NCI-H1930 (cell line): ENCODE measurements around the gene KCNJ16.
"Not testable (repeated sequence)": the region's sequence is repeated elsewhere in the genome, so short reads cannot be mapped to it uniquely, and the experiment has no call there.

Experiments
- DNase-seq, 2 experiments: peaks; one replicate each; lab custom pipeline; 2025; lab: John Stamatoyannopoulos, UW

Gene KCNJ16

GRCh38 chr17:70074956-70075355 lies at the start of gene KCNJ16:
Gene KCNJ16 (plus strand): TSS chr17:70075225. CDS start chr17:70132088, 56,863 bp downstream.
- peak; percentile 61 to 66 for DNase-seq

GRCh38 chr17:70028397-70028796 lies 46.6 kb upstream of the KCNJ16 start:
- no peak for DNase-seq

GRCh38 chr17:70028978-70029767 lies 45.9 kb upstream of the KCNJ16 start:
- no peak for DNase-seq

- DNase-seq, result no peak
These were observed 44.7 kb upstream of the KCNJ16 start for GRCh38 chr17:70030371-70030770.

GRCh38 chr17:70031341-70031740 lies 43.7 kb upstream of the KCNJ16 start:
- DNase-seq, result no peak

- no peak for DNase-seq
These were observed 41.9 kb upstream of the KCNJ16 start for GRCh38 chr17:70033165-70033564.

GRCh38 chr17:70034158-70034557 lies 40.9 kb upstream of the KCNJ16 start:
- no peak for DNase-seq

- peak in 1 of 2 experiments; percentile 41 for DNase-seq
These were observed 37.5 kb upstream of the KCNJ16 start for GRCh38 chr17:70037498-70037897.

- no peak for DNase-seq
These were observed 34.7 kb upstream of the KCNJ16 start for GRCh38 chr17:70040336-70040735.

GRCh38 chr17:70041061-70041460 lies 34.0 kb upstream of the KCNJ16 start:
- DNase-seq, result no peak

- DNase-seq, result no peak
These were observed 33.5 kb upstream of the KCNJ16 start for GRCh38 chr17:70041540-70041939.

GRCh38 chr17:70045780-70046179 lies 29.2 kb upstream of the KCNJ16 start:
- not testable (repeated sequence) for DNase-seq

GRCh38 chr17:70047619-70048419 lies 27.2 kb upstream of the KCNJ16 start:
- DNase-seq, result no peak

- DNase-seq, result no peak
These were observed 25.0 kb upstream of the KCNJ16 start for GRCh38 chr17:70049801-70050591.

- DNase-seq, result no peak
These were observed 24.1 kb upstream of the KCNJ16 start for GRCh38 chr17:70050931-70051330.

- no peak for DNase-seq
These were observed 21.5 kb upstream of the KCNJ16 start for GRCh38 chr17:70053241-70054234.

GRCh38 chr17:70055000-70055399 lies 20.0 kb upstream of the KCNJ16 start:
- DNase-seq, result no peak

GRCh38 chr17:70059071-70059470 lies 16.0 kb upstream of the KCNJ16 start:
- DNase-seq, result no peak

GRCh38 chr17:70059649-70060048 lies 15.4 kb upstream of the KCNJ16 start:
- no peak for DNase-seq

GRCh38 chr17:70060415-70060814 lies 14.6 kb upstream of the KCNJ16 start:
- no peak for DNase-seq

GRCh38 chr17:70067134-70067533 lies 7.9 kb upstream of the KCNJ16 start:
- no peak for DNase-seq
